Small intestine (tissue), 7 donors: ENCODE data around the gene CREB3L2. TPM values are rescaled to one million over a fixed set of nuclear protein-coding genes. Genes with fewer than 3 reads are reported as not detected.

Source experiments
- DNase-seq, 2 donors: peaks; one replicate each; pipeline versions ENCODE4 v3.0.0 to v3.0.0-alpha.2; 2013
- FAIRE-seq: peaks from 2 replicates; lab custom pipeline; 2012; peaks lifted over from hg19 to GRCh38; lab: Jason Lieb, UNC
- H3K27ac ChIP-seq, 3 donors: one replicate each; pipeline ENCODE4 v1.5.1; 2013; ENCODE audit warnings: low read length in 2 of 3, mild to moderate bottlenecking in 2 of 3, control low read depth in 1 of 3, inconsistent platforms in 1 of 3, low read depth in 1 of 3, moderate library complexity in 1 of 3
- H3K27me3 ChIP-seq, 3 donors: one replicate each; pipeline ENCODE4 v1.6.1; 2013; ENCODE audit warnings: low read length in 3 of 3, inconsistent platforms in 1 of 3; ENCODE audit not compliant: control insufficient read depth in 3 of 3, insufficient read depth in 3 of 3
- H3K36me3 ChIP-seq, 3 donors: one replicate each; pipeline ENCODE4 v1.6.1; 2013; ENCODE audit warnings: low read length in 3 of 3, inconsistent platforms in 1 of 3, low read depth in 1 of 3, mild to moderate bottlenecking in 1 of 3, moderate library complexity in 1 of 3; ENCODE audit not compliant: control insufficient read depth in 3 of 3, insufficient read depth in 2 of 3
- H3K4me1 ChIP-seq, 3 donors: one replicate each; pipeline ENCODE4 v1.6.1; 2013; ENCODE audit warnings: low read length in 2 of 3, inconsistent platforms in 1 of 3, low read depth in 1 of 3, mild to moderate bottlenecking in 1 of 3, moderate library complexity in 1 of 3; ENCODE audit not compliant: control insufficient read depth in 3 of 3, insufficient read depth in 2 of 3
- H3K4me3 ChIP-seq, 3 donors: one replicate each; pipeline ENCODE4 v1.5.1; 2013; ENCODE audit warnings: low read length in 3 of 3, control low read depth in 1 of 3, inconsistent platforms in 1 of 3, low read depth in 1 of 3, mild to moderate bottlenecking in 1 of 3, moderate library complexity in 1 of 3
- H3K9me3 ChIP-seq, 2 donors: one replicate each; pipeline ENCODE4 v1.6.1; 2013; ENCODE audit warnings: low read depth in 1 of 2, low read length in 1 of 2; ENCODE audit not compliant: control insufficient read depth in 2 of 2, insufficient read depth in 1 of 2
- WGBS, 3 donors: extraction: QIAGEN DNeasy Blood & Tissue Kit; methylation state at CpG; one replicate each; pipeline ENCODE4 v1.1.7; 2013; 5-methylcytosine and 5-hydroxymethylcytosine counted together
- polyA plus RNA-seq, 4 donors: library from polyadenylated mRNA; stranded (reverse) in 3 of 4; unstranded in 1 of 4; fragments of 200-250 nt in 3 of 4; fragments of 120-200 nt in 1 of 4; gene quantifications; one replicate each; pipeline versions ENCODE4 v1.2.1 to v1.2.3, GENCODE V29; 2013
- donor health status: healthy with polysubstance abuse.
- donor health status: control.
- donor health status: control.
- donor health status: Bipolar disorder and iron deficiency.
- donor health status: healthy.

CREB3L2 gene
- polyA plus RNA-seq, 4 donors, result 8.9 to 52.5 (median 11.3) TPM

DNA sequence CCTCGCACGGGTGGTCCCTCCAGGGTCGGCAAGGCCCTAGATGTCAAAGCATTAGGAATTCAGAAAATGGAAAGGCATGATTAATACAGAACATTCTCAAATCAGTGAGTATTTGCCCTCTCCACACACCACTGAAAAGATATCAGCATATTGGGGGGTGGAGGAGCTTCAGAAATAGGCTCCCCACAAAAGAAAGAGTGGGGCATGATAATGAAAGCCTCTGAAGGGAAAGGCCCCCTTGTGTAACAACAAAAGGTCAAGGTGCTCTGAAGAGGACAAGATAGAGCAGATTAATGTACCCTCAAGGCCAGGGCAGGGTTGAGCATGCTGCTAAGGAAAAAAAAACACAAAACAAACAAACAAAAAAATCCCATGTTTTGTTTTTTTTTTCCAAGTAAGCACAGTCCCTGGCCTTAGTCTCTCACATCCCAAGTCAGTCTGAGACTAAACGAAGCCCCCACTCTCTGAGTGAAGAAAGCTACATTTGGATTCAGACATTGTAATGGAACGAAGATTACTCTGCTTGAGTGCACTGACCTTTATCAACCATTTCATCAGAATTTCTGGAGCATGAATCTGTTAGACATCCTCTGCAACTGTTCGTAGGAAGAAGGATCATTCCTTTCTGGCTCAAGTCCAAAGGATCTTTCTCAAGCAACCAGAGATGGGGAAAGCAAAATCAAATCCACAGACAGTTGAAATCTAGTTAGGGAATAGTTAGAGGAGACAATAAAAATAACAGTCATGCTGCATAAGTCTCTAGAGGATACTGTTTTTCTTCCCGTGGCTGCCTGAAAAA is 127.7 kb downstream of the CREB3L2 start:
- peaks cover 4 to 26% (median 18%) of the 10 kb centered on the region in 3 donors for H3K36me3 ChIP-seq
- FAIRE-seq (no peak), DNase-seq (no peak)
- no peaks in the 10 kb centered on the region for H3K4me1 ChIP-seq
- no peaks in the 10 kb centered on the region for H3K9me3 ChIP-seq
- H3K27me3 ChIP-seq, result no peaks in the 10 kb centered on the region
- 79 to 93% (median 89%) methylated on average over 7 of the region's 7 CpGs for WGBS, 3 donors
- H3K4me3 ChIP-seq, result no peak overlapping the region
- H3K27ac ChIP-seq, result no peak overlapping the region

- FAIRE-seq (no peak), DNase-seq (no peak)
- H3K27ac ChIP-seq, result no peak overlapping the region
- no peaks in the 10 kb centered on the region for H3K4me1 ChIP-seq
- 89 to 92% (median 90%) methylated on average over 3 of the region's 3 CpGs for WGBS, 3 donors
- H3K4me3 ChIP-seq, result no peak overlapping the region
- no peaks in the 10 kb centered on the region for H3K27me3 ChIP-seq
- no peaks in the 10 kb centered on the region for H3K9me3 ChIP-seq
- peaks cover 2 to 21% (median 18%) of the 10 kb centered on the region in 3 donors for H3K36me3 ChIP-seq
Observed at GRCh38 chr7:137873524-137873923, 128.4 kb downstream of the CREB3L2 start.

DNA sequence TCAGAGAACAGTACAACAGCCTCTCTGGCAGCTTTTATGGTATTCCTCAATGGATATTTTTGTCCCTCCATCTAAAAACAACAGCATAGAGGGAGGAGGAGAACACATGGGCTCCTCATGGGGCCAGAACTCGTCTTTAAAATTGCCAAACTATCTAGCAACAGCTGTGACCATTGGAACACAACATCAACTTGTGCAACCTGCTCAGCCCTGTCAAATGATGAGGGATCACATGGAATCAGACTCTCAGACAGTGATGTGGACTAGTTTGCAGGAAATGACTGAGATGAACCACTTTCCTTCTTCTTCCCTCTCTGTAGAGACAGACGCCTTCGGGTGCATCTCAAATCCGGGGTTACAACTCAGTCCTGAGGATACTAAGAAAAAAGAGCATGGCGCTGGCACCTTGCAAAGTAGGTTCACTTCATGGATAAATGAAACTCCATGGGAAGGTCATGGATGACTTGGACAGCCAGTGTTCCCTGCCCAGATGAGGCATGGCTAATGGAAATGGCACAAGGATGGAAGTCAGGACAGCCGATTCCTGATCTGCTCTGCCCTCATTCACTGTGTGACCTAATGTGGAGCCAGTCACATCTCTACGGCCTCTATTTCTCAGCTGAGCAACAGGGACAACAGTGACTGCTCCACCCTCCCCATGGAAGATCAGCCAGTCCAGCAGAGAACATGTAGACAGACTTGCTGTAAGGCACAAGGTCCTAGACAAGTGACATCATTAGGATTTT is 130.5 kb downstream of the CREB3L2 start:
- 92 to 94% (median 93%) methylated on average over 7 of the region's 7 CpGs for WGBS, 3 donors
- no peaks in the 10 kb centered on the region for H3K27me3 ChIP-seq
- H3K27ac ChIP-seq, result no peak overlapping the region
- FAIRE-seq, result no peak
- no peaks in the 10 kb centered on the region for H3K9me3 ChIP-seq
- no peak overlapping the region for H3K4me3 ChIP-seq
- H3K4me1 ChIP-seq, result no peaks in the 10 kb centered on the region
- DNase-seq, result no peak
- peaks cover 0 to 18% (median 13%) of the 10 kb centered on the region in 3 donors for H3K36me3 ChIP-seq

- Histone ChIP-seq H3K36me3 (peaks cover 0 to 22% (median 12%) of the 10 kb centered on the region in 3 donors), H3K4me3 (no peak overlapping the region), H3K9me3 (no peaks in the 10 kb centered on the region), H3K27ac (no peak overlapping the region), H3K4me1 (no peaks in the 10 kb centered on the region), H3K27me3 (no peaks in the 10 kb centered on the region)
- DNase-seq (no peak), FAIRE-seq (no peak)
Observed at GRCh38 chr7:137870684-137871083, 131.2 kb downstream of the CREB3L2 start.

DNA sequence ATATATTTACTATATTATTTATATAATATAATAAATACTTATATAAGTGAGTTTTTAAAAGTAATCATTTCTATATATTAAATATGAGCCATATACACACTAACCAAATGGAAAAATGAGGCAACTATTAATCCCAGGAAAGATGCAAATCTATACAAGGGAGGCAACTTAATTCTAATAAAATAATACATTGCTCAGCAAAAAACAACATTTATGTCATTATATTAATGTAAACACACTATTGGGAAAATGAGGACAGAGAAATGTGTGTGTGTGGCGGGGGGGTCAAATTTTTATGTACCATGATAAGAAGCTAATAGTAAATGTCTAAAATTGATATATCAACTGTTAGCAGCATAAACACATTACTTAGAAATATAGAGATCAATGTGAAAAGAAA is 131.8 kb downstream of the CREB3L2 start:
- Histone ChIP-seq H3K36me3 (peaks cover 0 to 17% (median 10%) of the 10 kb centered on the region in 3 donors), H3K27me3 (no peaks in the 10 kb centered on the region), H3K9me3 (no peaks in the 10 kb centered on the region), H3K4me1 (no peaks in the 10 kb centered on the region), H3K4me3 (no peak overlapping the region), H3K27ac (no peak overlapping the region)
- FAIRE-seq (no peak), DNase-seq (no peak)
- WGBS, 3 donors, result 97 to 100% (median 100%) methylated on average over 1 of the region's 1 CpG

- peaks cover 0 to 18% (median 10%) of the 10 kb centered on the region in 3 donors for H3K36me3 ChIP-seq
- peak; percentile 26 for FAIRE-seq
- no peak for DNase-seq
Observed at GRCh38 chr7:137869260-137869659, 132.6 kb downstream of the CREB3L2 start.

DNA sequence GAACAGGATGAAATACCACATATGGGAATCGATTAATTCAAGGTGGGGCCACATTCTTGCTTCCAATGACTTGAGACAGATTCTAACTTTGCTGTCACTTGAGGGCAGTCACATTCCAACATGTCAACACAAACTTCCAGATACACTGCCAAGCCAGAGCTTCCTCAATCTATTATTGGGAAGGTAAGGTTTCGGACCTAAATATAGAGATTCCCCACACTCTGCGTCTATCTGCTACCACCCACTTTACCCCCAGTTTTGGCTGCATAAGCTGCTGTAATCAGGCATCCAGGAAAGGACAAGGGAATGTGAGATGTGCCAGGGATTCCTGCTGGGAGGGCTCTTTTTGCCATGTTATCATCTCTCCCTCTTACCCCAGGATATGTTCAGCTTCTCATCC is 134.6 kb downstream of the CREB3L2 start:
- no peak for FAIRE-seq
- 89 to 98% (median 95%) methylated on average over 3 of the region's 3 CpGs for WGBS, 3 donors
- H3K9me3 ChIP-seq, result no peaks in the 10 kb centered on the region
- no peak overlapping the region for H3K4me3 ChIP-seq
- peaks cover 0 to 12% (median 8%) of the 10 kb centered on the region in 3 donors for H3K36me3 ChIP-seq
- no peak for DNase-seq
- H3K27me3 ChIP-seq, result no peaks in the 10 kb centered on the region
- no peak overlapping the region for H3K27ac ChIP-seq
- H3K4me1 ChIP-seq, result no peaks in the 10 kb centered on the region

More at GRCh38 chr7:137869260-137869659, 132.6 kb downstream of the CREB3L2 start:
- Histone ChIP-seq H3K27ac (no peak overlapping the region), H3K4me1 (no peaks in the 10 kb centered on the region), H3K9me3 (no peaks in the 10 kb centered on the region), H3K4me3 (no peak overlapping the region), H3K27me3 (no peaks in the 10 kb centered on the region)
- 92 to 96% (median 92%) methylated on average over 3 of the region's 3 CpGs for WGBS, 3 donors

- FAIRE-seq, result no peak
- no peak for DNase-seq
- WGBS, 3 donors, result 93 to 97% (median 94%) methylated on average over 1 of the region's 1 CpG
- peaks cover 0 to 9% (median 4%) of the 10 kb centered on the region in 3 donors for H3K36me3 ChIP-seq
- no peaks in the 10 kb centered on the region for H3K9me3 ChIP-seq
- H3K27me3 ChIP-seq, result no peaks in the 10 kb centered on the region
- H3K4me1 ChIP-seq, result no peaks in the 10 kb centered on the region
- no peak overlapping the region for H3K4me3 ChIP-seq
- no peak overlapping the region for H3K27ac ChIP-seq
Observed at GRCh38 chr7:137865764-137866163, 136.1 kb downstream of the CREB3L2 start.
